Thyroid gland (tissue), 4 donors: ENCODE data around the gene POU2AF1. TPM values are rescaled to one million over a fixed set of nuclear protein-coding genes. Genes with fewer than 3 reads are reported as not detected.
A peak's percentile ranks its signal among the peaks of the same experiment; 100 is the strongest.
"Not testable (repeated sequence)": the region's sequence is repeated elsewhere in the genome, so short reads cannot be mapped to it uniquely, and the experiment has no call there.

Experiments
- DNase-seq, 2 donors: peaks; one replicate each; pipeline ENCODE4 v3.0.0-alpha.2; 2019
- H3K27ac ChIP-seq, 3 donors: fragments of 200-600 bp; sonication (generic); 1 replicate in 2 of 3; 2 replicates in 1 of 3; pipeline ENCODE4 v1.5.1; 2016 to 2019; ENCODE audit warnings: mild to moderate bottlenecking in 1 of 3, moderate library complexity in 1 of 3
- H3K27me3 ChIP-seq: fragments of 200-600 bp; sonication (generic); one replicate; pipeline ENCODE4 v1.5.1; 2019
- H3K36me3 ChIP-seq, 2 donors: fragments of 200-600 bp; sonication (generic); one replicate each; pipeline ENCODE4 v1.5.1; 2016 to 2019
- H3K4me1 ChIP-seq, 2 donors: fragments of 200-600 bp; sonication (generic); one replicate each; pipeline ENCODE4 v1.5.1; 2017 to 2019
- H3K4me3 ChIP-seq, 3 donors: fragments of 200-600 bp; sonication (generic); replicated peaks in 1 of 3; 1 replicate in 2 of 3; 2 replicates in 1 of 3; pipeline ENCODE4 v1.5.1; 2016; ENCODE audit warnings: mild to moderate bottlenecking in 1 of 3
- H3K9me3 ChIP-seq: fragments of 200-600 bp; sonication (generic); one replicate; pipeline ENCODE4 v1.5.1; 2017
- POLR2A ChIP-seq, 2 donors: fragments of 450-650 bp; IDR thresholded peaks; one replicate each; pipeline ENCODE4 v1.6.1; 2017; ENCODE audit warnings: antibody characterized with exemption in 2 of 2, mild to moderate bottlenecking in 2 of 2, moderate library complexity in 1 of 2
- WGBS, 2 donors: methylation state at CpG; one replicate each; pipeline ENCODE4 v1.1.5; 2017; 5-methylcytosine and 5-hydroxymethylcytosine counted together
- intact Hi-C: fragments of 100-400 bp; cut with DNase I; formaldehyde crosslinking; loops from one replicate; pipeline ENCODE4 v1.15.1; 2023
- total RNA-seq, 4 donors: library from RNA; depleted of rRNA; stranded (reverse); fragments of >200 nt; gene quantifications; one replicate each; pipeline ENCODE4 v1.2.3, GENCODE V29; 2016
- TF ChIP-seq, protein P1 (sequence below), 6 experiments: fragments of 200-600 bp in 3 of 6; fragments of 450-650 bp in 3 of 6; sonication (generic) in 3 of 6; IDR thresholded peaks; one replicate each; pipeline ENCODE4 v1.5.1; 2016 to 2019; ENCODE audit warnings: antibody characterized with exemption in 6 of 6, mild to moderate bottlenecking in 2 of 6, inconsistent platforms in 1 of 6, moderate library complexity in 1 of 6

Gene POU2AF1
- total RNA-seq, 4 donors from 2014 or later: 0.54 TPM; not detected in 3

DNA sequence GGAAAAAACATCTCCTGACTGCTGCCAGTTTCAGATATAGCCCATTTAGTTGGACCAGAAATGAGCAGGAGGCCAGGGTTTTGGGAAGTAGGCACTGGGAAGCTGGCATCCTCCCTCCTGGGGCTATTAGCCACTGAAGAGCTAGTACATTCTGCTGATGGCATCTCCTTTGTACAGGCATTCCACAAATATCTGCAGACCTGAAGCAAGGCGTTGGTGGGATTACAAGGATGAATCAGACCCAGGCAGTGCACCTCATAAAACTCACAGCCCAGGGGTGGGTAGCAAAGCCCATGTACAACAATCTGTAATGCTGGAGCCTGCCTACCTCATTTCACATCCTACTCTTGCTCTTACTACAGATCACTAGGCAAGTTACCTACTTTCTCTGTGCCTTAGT, 27.5 kb upstream of the POU2AF1 start:
- no peak for TF ChIP-seq POLR2A (IDR thresholded peaks at IDR 0.05)
- TF ChIP-seq, protein P1, sequence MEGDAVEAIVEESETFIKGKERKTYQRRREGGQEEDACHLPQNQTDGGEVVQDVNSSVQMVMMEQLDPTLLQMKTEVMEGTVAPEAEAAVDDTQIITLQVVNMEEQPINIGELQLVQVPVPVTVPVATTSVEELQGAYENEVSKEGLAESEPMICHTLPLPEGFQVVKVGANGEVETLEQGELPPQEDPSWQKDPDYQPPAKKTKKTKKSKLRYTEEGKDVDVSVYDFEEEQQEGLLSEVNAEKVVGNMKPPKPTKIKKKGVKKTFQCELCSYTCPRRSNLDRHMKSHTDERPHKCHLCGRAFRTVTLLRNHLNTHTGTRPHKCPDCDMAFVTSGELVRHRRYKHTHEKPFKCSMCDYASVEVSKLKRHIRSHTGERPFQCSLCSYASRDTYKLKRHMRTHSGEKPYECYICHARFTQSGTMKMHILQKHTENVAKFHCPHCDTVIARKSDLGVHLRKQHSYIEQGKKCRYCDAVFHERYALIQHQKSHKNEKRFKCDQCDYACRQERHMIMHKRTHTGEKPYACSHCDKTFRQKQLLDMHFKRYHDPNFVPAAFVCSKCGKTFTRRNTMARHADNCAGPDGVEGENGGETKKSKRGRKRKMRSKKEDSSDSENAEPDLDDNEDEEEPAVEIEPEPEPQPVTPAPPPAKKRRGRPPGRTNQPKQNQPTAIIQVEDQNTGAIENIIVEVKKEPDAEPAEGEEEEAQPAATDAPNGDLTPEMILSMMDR (IDR thresholded peaks at IDR 0.05): no peak
- intact Hi-C loops: no loop called here

DNA sequence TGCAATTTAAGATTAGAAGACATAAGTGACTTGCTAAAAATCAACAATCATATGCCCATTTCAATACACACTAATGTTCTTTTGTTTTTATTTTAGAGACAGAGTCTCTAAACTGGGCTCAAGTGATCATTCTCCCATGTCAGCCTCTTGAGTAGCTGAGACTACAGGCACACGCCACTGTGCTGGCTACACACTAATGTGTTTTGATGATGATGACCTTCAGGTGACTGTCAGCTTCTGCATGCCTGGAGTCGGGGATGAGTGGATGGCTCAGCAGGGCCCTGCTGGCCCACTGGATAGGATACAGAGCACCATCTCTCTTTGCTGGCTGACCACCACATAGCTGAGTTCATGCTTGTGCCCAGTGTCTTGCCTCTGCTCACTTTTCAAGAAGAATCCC, 27.0 kb upstream of the POU2AF1 start:
- H3K27ac ChIP-seq: peak overlapping the region in 1 of 3 donors; percentile 45
- peaks cover 11 to 20% of the 10 kb centered on the region in 2 donors for H3K4me1 ChIP-seq
- TF ChIP-seq, protein P1 (IDR thresholded peaks at IDR 0.05): no peak
- no peak for TF ChIP-seq POLR2A (IDR thresholded peaks at IDR 0.05)
- WGBS, 2 donors: 25 to 33% methylated on average over 2 of the region's 2 CpGs
- intact Hi-C loops: no loop called here
- no peaks in the 10 kb centered on the region for H3K27me3 ChIP-seq
- H3K36me3 ChIP-seq: no peaks in the 10 kb centered on the region
- DNase-seq: peak; percentile 48 to 56
- no peaks in the 10 kb centered on the region for H3K9me3 ChIP-seq
- H3K4me3 ChIP-seq: no peak overlapping the region

More for the DNA sequence above, 27.5 kb upstream of the POU2AF1 start:
- Histone ChIP-seq H3K27ac (peak overlapping the region in 1 of 3 donors; percentile 45), H3K27me3 (no peaks in the 10 kb centered on the region), H3K36me3 (no peaks in the 10 kb centered on the region), H3K9me3 (no peaks in the 10 kb centered on the region), H3K4me3 (no peak overlapping the region), H3K4me1 (peaks cover 11 to 20% of the 10 kb centered on the region in 2 donors)
- no peak for DNase-seq
- WGBS, 2 donors: 76 to 100% methylated on average over 1 of the region's 1 CpG

DNA sequence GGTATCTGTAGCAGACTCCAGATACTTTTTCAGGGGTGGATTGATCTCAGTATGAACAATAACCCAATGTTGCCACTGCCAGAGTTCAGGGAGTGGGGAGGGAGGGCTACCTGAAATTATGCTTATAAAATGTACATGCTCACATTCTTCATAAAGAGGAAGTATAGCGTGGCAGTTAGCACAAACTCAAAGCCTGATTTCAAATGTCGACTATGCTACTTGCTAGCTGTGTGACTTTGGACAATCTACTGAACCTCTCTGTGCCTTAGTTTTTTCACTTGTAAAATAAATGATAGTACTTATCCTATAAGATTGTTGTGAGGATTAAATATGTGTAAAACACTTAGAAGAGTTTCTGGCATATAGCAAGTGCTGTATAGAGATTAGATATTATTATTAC, 26.5 kb upstream of the POU2AF1 start:
- Histone ChIP-seq H3K4me1 (peaks cover 11 to 20% of the 10 kb centered on the region in 2 donors), H3K27ac (no peak overlapping the region), H3K27me3 (no peaks in the 10 kb centered on the region), H3K9me3 (no peaks in the 10 kb centered on the region), H3K4me3 (no peak overlapping the region), H3K36me3 (no peaks in the 10 kb centered on the region)
- TF ChIP-seq, protein P1 (IDR thresholded peaks at IDR 0.05): no peak
- no peak for TF ChIP-seq POLR2A (IDR thresholded peaks at IDR 0.05)
- 94 to 99% methylated on average over 2 of the region's 2 CpGs for WGBS, 2 donors
- intact Hi-C loops: no loop called here
- no peak for DNase-seq

DNA sequence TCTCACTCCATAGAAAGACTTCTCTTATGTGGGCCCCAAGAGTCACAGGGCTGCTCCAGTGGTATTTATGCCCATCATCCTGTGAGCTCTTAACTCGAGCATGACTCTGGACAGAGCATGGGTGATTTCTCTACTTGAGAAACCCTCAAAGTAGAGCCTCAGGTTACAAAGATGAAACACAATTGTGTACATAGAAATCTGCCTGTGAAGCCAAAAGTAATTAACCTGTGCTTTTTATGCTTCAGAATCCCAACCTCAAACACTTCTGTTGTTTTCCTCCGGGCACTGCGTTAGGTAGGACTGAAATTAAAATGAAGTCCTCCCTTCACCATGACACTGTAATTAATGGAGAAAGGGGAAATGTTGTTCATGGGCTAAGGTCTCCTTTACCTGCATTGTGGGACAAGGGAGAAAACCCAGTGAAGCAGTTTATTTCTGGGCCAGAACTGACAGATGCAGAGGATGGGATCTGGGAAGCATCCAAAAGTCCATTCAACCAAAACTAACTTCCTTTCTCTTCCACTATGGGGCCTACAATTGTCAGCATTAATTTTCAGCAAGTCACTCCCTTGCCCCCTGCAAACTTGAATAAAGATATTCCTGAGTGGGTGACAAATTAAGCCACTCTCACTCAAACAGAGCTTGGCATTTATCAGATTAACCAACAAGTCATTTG, 24.1 kb upstream of the POU2AF1 start:
- peak; percentile 30 to 41 for DNase-seq
- peaks cover 11 to 20% of the 10 kb centered on the region in 2 donors for H3K4me1 ChIP-seq
- TF ChIP-seq POLR2A (IDR thresholded peaks at IDR 0.05): no peak
- TF ChIP-seq, protein P1 (IDR thresholded peaks at IDR 0.05): no peak
- no peaks in the 10 kb centered on the region for H3K9me3 ChIP-seq
- H3K36me3 ChIP-seq: no peaks in the 10 kb centered on the region
- H3K4me3 ChIP-seq: no peak overlapping the region
- H3K27me3 ChIP-seq: no peaks in the 10 kb centered on the region
- intact Hi-C loops: no loop called here
- 26 to 54% methylated on average over 3 of the region's 3 CpGs for WGBS, 2 donors
- H3K27ac ChIP-seq: peak overlapping the region in 2 of 3 donors; percentile 27 to 48

DNA sequence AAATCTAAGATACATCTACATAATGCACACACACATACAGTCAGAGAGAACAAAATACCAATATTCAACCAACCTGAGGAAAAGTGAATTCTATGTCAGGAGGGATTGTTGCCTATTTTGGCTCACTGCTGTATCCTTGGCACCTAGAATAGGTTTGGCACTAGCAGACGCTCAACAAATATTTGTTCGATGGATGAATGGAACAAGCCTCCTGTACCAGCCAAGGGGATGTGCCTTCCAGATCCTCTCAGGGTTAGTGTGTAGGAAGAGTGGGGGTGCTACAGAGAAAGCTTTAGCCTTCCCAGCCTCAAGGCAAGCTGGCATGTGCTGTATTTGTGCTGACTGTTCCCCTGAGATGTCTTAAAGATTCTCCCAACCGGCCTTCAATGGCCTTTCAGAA, 23.3 kb upstream of the POU2AF1 start:
- TF ChIP-seq, protein P1 (IDR thresholded peaks at IDR 0.05): no peak
- no peak for TF ChIP-seq POLR2A (IDR thresholded peaks at IDR 0.05)
- Histone ChIP-seq H3K27ac (peak overlapping the region in 1 of 3 donors; percentile 48), H3K9me3 (no peaks in the 10 kb centered on the region), H3K36me3 (no peaks in the 10 kb centered on the region), H3K4me3 (no peak overlapping the region), H3K4me1 (peaks cover 11 to 20% of the 10 kb centered on the region in 2 donors), H3K27me3 (no peaks in the 10 kb centered on the region)
- intact Hi-C loops: no loop called here
- WGBS, 2 donors: 67 to 77% methylated on average over 3 of the region's 3 CpGs
- DNase-seq: no peak

DNA sequence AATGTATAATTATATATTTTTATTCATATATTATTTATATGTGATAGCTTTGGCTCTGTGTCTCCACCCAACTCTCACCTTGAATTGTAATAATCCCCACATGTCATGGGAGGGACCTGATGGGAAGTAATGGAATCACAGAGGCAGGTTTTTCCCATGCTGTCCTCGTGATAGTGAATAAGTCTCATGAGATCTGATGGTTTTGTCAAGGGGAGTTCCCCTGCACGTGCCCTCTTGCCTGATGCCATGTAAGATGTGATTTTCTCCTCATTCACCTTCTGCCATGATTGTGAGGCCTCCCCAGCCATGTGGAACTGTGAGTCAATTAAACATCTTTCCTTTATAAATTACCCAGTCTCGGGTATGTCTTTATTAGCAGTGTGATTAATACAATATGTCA, 22.9 kb upstream of the POU2AF1 start:
- H3K27me3 ChIP-seq, H3K4me3 ChIP-seq, H3K36me3 ChIP-seq, H3K9me3 ChIP-seq, intact Hi-C loops, H3K27ac ChIP-seq, DNase-seq: not testable (repeated sequence)
- peaks cover 11 to 20% of the 10 kb centered on the region in 2 donors for H3K4me1 ChIP-seq
- 85 to 95% methylated on average over 3 of the region's 3 CpGs for WGBS, 2 donors
